Dedifferentiated amniotic fluid mesenchymal stem cell (primary cell): ENCODE results near the gene PARN.
A peak's percentile ranks its signal among the peaks of the same experiment; 100 is the strongest.
"Not testable (repeated sequence)": the region's sequence is repeated elsewhere in the genome, so short reads cannot be mapped to it uniquely, and the experiment has no call there.

Experiments used
- DNase-seq: peaks from one replicate; pipeline ENCODE4 v3.0.0-alpha.2; 2016; ENCODE audit errors: extremely low spot score

PARN gene

DNA sequence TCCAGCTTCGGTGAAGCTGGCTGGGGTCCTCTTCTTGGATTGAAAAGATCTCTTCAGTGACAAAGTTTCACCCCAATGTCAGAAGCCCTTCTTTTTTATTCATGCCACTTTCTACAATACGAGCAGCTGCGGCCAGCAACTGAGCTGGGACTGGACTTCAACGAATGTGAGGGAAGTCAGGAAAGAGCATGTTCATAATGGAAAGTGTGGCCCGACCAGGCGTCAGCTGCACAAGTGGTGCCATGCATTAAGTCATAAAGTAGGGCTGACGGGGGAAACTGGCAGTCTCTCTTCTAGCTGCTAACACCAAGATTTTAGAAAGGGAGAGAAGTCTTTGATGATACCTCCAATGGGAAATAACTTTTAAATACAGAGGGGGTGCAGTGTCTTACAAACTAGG lies 192.6 kb downstream of the PARN start:
- DNase-seq, result no peak

DNA sequence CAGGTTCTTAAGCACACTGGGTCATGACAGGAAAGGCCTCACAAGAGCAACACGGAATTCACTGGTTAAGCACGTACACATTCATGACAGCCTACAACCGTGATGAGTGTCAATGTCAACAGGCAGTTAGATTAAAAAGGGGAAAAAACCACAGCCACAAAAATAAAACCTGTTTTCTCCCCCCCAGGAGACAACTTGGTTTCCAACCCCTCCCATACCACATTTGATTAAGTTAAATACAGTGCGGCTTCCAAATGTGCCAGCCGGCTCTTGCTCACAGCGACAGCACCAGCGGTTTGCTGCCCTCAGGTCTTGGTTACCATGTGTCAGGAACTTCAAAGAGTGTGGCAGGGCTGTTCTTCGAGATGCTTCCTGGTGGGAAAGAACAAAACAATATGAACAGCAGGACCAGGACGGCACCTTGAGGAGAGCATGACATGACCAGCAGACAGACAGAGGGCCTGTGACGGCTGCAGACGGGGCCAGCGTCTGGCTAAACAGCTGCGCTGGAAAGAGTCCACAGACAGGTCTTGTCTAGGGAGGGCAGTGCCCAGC lies 193.6 kb downstream of the PARN start:
- no peak for DNase-seq

DNA sequence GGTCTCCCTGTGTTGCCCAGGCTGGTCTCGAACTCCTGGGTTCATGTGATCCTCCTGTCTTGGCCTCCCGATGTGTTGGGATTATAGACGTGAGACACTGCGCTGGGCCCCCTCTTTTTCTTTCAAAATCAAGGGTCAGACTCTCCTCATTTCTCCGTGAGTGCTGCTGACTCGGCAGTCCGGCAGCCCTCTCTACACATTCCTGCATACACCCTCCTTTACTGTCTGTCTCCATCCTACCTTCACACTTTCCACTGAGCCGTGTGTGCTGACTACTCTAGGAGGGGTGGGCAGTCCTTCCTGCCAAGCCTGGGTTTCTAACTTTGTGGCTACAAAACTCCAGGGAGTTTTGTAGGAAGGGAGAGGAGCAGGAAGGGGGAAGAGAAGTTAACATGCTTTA lies 195.2 kb downstream of the PARN start:
- DNase-seq, result no peak

DNA sequence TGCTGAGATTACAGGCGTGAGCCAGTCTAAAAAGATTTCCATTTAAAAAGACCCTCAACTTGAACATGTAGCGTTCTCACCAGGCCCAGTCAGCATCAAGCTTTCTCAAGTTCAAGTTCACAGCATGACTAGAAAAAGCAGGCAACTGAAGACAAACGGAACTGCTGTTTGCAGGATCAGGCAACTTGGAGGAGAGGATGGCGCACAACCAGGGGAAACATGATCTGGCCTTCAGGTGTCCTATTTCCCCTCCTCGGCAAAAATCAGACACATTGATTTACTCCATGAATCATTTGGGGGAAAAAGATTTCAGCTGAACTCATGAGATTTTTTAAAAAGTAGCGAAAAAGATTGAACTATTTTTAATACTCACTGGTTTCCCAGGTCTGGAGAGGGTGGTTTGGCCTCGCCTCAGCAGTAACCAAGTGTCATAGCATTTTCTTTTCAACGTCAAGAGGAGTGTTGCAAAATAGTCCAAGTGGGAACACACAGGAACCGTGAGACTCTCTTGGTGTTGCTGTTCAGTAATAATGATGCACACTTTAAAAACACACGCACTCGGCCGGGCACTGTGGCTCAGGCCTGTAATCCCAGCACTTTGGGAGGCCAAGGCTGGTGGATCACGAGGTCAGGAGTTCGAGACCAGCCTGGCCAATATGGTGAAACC lies 201.0 kb downstream of the PARN start:
- not testable (repeated sequence) for DNase-seq

DNA sequence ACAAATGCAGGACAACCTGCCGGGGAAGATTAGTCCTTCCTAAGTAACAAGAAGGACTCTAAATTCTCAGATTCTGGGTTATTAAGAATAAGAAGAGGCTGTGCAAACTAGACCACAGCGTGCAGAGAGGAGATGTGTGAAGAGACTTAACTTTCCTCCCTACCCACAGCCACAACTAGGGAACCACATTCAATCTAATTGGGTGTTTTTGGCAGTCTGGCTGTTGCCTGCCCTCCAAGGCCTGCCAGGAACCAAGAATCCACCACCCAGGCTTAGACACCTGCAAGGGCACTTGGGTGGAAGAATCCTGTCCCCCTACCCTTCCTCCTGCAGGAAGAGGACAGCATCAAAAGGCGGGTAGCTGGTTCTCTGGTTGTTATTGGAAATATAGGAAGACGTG lies 202.0 kb downstream of the PARN start:
- DNase-seq, result no peak

DNA sequence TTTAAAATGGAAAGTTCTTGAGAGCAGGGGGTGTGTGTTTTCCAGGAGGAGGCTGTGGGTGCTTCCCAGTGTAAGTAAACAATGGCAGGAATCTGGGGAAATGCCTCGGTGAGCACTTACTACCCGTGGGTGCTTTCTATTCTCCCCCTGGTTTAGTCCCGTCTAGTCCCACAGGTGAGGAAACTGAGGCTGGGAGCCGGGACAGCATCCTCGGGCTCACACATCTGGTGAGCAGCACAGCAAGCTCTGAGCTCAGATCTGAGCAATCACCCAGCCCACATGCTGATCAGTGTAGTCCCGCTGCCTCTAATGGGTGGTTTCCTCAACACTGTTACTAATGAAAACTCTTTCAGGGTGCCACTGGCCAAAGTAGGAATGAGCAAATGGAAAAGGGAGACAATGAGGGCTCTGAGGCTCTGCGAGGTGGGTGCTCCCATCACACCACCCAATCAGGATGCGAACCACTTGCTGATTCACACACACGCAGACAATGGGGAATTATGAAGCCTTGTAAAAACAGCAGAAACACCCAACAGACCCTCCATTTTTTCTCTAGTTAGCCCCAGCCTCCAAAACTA lies 202.6 kb downstream of the PARN start:
- no peak for DNase-seq

DNA sequence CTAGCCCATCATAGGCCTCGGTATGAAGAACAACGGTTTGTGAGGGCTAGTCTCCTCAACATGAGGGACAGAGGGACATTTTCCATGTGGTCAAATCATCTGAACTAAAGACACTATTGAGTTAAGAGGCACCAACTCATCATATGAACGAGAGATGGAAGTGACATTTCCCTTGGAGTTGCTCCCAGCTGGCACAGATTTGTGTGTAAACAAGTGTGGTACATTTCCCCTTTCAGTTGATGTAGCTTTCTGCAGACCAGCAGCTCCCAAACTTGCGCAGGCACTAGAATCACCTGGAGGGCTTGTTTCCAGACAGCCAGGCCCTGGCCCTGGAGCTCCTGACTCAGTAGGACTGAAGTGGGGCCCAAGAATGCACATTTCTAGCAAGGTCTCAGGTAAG lies 205.5 kb downstream of the PARN start:
- no peak for DNase-seq

DNA sequence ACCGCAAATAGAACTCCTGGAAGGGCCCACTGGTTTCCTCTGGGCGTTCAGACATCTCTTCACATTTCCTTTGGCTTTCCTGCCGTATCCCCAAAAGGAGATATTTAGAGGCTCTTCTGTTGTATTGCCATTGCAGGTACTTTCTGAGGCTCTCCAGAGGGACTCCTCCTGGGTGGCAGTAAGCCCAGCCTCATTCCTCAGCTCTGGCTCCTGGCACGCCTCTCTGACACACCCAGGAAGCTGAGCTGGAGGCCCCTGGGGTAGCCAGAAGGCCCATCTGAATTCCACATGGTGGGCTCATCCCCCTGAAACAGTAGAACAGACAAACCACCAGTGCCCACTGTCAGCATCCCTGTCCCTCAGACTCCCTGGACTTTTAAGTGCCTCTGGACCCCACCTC lies 206.7 kb downstream of the PARN start:
- no peak for DNase-seq

DNA sequence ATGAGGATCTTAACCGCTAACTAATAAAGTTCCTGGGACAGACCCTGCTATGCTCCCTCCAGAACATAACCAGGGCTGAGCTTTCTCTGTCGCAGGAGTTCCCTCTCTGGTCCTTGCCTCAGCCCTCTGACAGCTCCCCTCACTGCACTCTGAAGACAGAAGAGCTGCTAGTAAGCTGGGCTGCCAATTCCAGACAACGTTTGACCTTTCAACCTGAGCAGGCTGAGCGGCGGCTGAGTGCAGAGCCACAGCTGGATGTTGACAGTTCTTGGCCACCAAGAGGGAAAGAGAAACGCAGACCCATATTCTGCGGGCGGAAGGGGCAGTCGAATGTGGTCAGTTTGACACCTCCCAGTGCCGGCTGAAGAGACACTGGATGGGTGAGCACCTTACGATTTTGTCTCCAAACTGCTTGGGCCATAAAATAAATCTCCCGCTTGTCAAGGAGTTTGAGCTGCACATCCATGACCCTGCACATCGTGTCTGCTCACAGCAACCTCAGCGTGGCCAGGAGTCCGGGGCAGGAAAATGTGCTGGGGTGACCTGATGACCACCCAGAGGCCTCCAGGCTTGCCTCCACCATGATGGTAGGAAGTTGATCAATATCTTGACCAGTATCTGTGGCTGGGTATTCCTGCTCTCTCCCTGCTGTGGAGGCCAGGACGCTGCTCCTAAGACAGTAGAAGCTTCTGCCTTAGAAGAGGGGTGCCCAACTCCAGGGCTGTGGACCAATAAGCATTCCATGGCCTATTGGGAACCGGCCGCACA lies 209.2 kb downstream of the PARN start:
- DNase-seq, result no peak

DNA sequence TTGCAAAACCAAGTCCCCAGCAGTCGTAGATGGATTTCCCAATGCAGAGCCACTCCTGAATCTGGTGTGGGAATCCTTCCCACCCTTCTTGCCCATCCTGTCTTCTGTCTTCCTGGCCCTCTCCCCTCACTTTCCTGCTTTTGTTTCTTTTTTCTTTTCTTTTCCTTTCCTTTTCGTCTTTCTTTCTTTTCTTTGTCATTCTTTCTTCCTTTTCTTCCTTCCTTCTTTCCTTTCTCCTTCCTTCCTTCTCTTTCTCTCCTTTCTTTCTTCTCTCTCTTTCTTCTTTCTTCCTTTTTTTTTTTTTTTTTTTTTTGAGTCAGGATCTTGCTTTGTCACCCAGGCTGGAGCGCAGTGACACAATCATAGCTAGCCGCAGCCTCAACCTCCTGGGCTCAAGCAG lies 209.8 kb downstream of the PARN start:
- not testable (repeated sequence) for DNase-seq

DNA sequence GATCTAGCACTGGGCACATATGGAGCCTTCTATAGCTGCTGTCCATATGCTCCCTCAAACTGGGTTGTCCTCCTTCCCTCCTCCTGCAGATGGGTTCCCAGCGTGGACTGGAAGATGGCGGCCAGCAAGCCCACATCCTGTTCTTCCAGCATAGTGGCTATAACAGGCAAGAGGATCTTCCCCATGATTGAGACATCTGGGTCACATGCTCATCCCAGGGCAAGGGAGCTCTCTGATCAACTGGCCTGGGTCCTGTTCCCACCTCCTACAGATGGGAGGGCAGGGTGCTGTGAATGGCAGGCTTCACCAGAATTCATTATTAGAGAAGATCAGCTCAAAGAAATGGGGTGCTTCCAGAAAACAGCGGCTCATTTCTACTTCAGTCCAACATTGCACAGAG lies 210.2 kb downstream of the PARN start:
- no peak for DNase-seq

DNA sequence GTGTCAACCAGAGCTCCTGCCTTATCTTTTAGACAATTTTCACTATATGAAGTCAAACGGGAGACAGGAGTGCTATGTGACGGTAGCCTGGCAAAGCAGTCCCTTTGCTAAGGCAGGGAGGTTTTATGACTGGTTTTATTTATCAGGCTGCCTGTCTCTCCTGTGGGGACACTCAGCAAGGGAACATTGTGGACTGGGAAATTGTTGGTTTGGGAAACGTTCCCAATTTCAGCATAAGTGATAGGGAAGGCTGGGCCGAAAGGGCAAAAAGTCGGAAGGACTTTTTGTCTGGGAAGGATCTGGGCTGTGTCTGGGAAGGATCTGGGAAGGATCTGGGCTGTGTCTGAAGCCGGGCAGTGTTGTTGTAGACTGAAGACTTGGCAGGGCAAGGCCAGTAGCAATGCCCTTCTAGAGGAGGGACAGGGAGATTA lies 211.2 kb downstream of the PARN start:
- no peak for DNase-seq

DNA sequence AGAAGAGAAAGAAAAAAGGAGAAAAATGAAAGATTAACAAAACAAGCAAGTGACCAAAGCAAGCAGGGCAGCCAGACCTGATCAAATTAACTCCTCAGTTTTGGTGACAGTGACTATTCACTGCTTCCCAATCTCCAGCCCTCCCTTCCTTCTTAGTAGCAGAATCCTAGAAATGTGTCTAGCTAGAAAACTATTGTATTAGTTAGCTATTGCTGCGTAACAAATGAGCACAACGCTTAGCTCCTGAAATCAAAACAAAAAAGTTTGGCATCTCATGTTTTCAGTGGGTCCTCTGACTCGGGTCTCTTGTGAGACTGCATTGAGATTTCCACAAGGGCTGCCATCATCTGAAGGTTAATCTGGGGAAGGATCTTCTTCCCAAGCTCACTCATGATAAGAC lies 213.9 kb downstream of the PARN start:
- no peak for DNase-seq

DNA sequence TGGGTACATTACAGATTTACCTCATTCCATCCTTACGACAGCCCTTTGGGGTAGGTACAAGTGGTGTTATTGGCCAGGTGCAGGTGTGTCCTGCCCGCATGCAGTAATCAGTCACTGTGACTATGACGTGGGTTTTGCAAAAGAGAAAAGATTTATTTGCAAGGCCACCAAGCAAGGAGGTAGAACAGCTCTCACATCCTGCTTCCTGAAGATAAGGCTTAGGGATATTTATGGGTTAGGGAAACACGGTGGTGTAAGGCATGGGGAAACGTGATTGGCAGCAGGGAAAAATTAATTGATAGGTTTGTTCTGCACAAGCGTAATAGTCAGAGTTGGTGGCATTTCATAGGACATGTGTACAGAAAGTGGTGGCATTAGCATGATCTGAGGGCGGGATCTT lies 214.8 kb downstream of the PARN start:
- DNase-seq, result no peak

DNA sequence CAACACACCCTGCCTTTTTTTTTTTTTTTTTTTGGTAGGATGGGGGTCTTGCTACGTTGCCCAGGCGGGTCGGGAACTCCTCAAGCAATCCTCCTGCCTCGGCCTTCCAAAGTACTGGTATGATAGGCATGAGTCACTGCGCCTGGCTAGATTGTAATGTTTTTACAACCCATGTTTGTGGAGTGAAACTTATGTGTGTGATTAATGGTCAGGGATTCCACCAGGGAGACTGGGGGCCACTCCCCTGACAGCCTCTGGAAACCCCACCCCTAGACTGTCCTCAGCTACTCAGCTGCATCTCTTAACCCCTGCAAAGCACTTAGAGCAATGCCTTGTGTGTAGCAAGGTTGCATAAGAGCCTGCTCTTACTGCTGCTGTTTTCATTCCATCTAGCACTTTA lies 220.5 kb downstream of the PARN start:
- DNase-seq, result peak; percentile 81

DNA sequence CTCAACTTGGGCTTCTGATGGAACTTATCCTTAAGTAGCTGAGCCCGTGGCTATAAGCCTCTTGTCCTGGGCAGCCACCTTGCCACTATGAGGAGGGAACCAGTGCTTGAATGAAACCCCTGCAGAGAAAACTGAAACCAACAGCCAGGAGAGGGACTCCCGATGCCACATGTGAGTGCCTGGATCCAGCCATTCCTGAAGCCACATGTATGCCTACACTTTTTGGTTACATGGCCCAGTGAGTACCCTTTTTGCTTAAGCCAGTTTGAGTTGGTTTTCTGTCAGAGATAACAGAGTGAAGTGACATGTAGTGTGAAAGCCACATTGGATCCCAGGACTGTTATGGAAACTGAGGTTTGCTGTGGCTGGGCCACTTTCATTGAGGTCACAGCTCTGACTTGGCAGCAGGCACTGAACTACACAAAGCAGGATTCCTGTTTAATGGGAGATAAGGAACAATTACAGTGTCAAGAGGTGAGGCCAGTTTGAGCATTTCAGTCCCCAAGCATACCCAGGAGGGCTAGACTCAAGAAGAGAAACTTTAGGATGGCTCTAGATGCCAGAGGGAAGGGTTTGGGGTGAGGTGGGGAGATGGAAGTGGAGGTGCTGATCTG lies 222.2 kb downstream of the PARN start:
- DNase-seq, result no peak

DNA sequence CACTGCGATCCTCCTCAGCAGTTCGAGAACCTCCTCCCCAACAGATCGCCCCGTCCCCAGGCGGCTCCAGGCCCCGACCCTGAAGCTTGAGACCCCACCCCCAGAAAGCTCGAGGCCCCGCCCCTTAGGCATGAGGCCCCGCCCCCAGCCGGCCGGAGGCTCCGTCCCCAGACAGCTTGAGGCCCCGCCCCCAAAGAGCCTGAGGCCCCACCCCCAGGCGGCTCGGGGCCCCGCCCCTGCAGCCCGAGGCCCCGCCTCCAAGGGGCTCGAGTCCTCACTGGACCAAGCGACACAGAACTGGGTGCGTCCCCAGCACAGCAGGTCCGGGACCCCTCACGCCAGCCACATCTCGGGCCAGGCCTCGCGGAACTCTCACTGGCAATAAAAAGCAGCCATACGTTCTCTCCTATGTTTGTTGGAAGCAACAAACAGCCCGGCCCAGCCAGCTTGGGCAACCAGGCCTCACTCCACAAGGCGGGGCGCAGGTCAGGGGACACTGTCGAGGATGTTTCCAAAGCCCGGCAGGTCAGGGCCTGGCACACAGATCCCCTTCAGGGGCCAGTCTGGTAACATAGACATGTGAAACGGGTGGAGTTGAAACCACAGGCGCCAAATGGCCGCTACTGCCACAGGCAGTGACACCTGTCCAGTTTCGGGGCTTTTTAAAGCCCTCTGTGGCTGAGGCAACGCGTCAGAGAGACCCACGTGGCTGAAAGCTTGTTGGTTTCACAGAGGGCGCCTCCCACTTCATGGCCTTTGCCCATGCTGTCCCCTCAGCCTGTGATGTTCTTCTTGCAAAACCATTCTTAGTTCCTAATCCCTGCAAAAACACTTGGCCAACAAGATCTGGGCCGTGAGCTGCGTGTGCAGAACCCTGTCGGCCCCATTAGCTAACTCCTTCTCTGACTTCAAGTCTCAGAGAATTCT lies 224.2 kb downstream of the PARN start:
- DNase-seq, result no peak

DNA sequence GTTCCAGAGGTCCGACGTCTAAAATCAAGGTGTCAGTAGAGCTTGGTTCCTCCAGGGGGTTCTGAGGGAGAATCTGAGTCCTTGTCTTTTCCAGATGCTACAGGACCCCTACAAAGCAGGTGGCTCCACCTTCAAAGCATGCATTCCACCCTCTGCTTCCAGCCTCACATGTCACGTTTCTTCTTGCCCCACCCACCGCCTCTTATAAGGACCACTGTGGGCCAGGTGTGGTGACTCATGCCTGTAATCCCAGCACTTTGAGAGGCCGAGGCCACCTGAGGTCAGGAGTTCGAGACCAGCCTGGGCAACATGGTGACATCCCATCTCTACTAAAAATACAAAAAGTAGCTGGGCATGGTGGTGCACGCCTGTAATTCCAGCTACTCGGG lies 227.1 kb downstream of the PARN start:
- DNase-seq, result not testable (repeated sequence)

DNA sequence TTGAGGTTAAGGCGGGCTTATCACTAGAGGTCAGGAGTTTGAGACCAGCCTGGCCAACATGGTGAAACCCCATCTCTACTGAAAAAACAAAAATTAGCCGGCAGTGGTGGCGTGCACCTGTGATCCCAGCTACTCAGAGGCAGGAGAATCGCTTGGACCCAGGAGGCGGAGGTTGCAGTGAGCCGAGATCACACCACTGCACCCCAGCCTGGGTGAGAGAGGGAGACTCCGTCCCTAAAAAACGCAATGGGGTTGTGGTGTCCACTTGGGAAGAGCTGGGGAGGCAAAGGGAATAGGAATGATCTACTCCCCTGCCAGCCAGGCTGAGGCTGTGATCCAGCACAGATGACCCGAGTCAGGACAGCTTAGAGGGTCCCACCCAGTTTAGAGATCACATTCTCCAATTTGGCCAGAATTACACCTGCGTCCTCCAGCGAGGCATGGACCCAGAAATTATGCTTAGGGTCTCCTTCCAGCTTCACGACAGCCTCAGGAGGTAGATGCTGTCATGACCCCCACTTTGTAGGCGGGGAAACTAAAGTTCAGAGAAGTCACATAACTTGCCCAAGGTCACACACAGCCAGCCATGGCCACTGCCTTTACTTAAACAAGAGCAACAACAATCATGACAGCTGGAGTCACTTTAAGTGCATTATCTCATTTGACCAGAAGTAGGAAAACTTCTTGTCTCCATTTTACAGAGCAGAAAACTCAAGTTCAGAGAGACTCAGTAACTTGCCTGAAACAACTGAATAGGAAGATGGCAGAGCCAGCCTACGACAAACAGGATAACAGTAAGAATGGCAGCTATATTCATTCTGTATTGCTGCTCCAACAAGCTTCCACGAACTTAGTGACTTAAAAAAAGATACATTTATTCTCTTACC lies 227.7 kb downstream of the PARN start:
- not testable (repeated sequence) for DNase-seq

DNA sequence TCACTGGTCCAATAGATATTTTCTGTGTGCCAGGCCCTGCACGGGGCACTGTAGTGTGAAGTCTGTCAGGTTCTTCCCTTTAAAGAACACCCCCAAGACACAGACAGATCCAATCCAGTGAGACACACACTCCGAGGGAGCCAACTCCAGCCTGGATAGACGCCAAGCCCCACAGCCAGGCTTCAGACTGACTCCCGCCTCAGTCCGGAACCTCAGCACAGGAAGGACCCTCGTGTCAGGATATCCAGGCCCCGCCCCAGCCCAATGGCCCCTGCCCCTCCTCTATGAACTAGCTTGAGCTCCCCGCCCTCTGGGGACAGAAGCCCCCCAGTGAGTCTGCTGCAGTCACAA lies 228.4 kb downstream of the PARN start:
- DNase-seq, result not testable (repeated sequence)
